Measurements from ENCODE around the gene ARMC3. TPM values are rescaled to one million over a fixed set of nuclear protein-coding genes. Genes with fewer than 3 reads are reported as not detected.

Gene ARMC3
- total RNA-seq, 2 experiments from 2014 or later, result not detected

DNA sequence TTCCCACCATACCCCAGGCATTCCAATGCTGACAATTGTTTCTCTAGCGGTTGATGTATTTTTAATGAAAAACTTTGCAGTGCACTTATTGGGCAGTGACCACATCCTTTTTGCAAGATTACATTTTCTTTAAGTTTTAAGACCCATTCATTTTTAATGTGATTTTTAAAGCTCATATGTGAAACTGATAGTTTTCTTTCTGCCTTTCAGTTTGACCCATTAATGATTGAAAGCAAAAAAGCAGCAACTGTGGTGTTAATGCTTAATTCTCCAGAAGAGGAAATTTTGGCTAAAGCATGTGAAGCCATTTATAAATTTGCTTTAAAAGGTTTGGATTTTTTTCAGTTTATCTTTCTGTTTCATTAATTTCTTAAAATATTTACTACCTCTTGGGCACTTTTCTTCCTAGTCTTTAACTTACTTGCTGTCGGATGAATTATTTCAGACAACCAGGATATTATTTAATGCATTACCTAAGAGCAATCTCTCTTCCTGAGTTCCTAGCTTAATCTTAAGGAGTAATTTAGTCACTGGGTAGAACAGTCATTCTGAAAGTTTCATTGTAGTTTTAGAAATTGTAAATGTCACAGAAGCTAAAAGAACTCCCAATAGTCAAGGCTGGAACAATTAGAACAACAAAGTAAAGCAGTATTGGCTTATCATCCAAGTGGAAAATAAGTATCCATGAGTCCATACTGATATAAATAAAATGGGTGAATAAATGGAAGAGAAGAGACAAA is 18.3 kb downstream of the ARMC3 start:
- no peaks in the 10 kb centered on the region for H3K9me3 ChIP-seq (ENCODE audit: low read length)
- no peaks in the 10 kb centered on the region for H3K79me2 ChIP-seq (ENCODE audit: insufficient read depth, low read depth, low read length)
- H4K20me1 ChIP-seq (ENCODE audit: insufficient read depth, low read length), result no peaks in the 10 kb centered on the region
- no peaks in the 10 kb centered on the region for H3K4me1 ChIP-seq (ENCODE audit: insufficient read depth, low read length, poor library complexity, severe bottlenecking)
- no peak overlapping the region for H3K4me3 ChIP-seq (ENCODE audit: low read depth, low read length, poor library complexity, severe bottlenecking)
- BruUV-seq (replicated peaks), result no TSS peak
- H3K36me3 ChIP-seq (ENCODE audit: insufficient read depth, low read length), result no peaks in the 10 kb centered on the region
- H3K9me2 ChIP-seq (ENCODE audit: insufficient read depth, low read length), result no peaks in the 10 kb centered on the region
- H2AFZ ChIP-seq (ENCODE audit: low read length), result no peak overlapping the region
- H3K27ac ChIP-seq (ENCODE audit: low read depth, low read length, poor library complexity, severe bottlenecking), result no peak overlapping the region
- no peak overlapping the region for H3K4me2 ChIP-seq (ENCODE audit: low read length)
- ChIA-PET CTCF (ENCODE audit: unreplicated experiment) (no interaction called here), POLR2A (no interaction called here)
- DNase-seq (ENCODE audit: low spot score), result no peak
- TF ChIP-seq, protein P1, sequence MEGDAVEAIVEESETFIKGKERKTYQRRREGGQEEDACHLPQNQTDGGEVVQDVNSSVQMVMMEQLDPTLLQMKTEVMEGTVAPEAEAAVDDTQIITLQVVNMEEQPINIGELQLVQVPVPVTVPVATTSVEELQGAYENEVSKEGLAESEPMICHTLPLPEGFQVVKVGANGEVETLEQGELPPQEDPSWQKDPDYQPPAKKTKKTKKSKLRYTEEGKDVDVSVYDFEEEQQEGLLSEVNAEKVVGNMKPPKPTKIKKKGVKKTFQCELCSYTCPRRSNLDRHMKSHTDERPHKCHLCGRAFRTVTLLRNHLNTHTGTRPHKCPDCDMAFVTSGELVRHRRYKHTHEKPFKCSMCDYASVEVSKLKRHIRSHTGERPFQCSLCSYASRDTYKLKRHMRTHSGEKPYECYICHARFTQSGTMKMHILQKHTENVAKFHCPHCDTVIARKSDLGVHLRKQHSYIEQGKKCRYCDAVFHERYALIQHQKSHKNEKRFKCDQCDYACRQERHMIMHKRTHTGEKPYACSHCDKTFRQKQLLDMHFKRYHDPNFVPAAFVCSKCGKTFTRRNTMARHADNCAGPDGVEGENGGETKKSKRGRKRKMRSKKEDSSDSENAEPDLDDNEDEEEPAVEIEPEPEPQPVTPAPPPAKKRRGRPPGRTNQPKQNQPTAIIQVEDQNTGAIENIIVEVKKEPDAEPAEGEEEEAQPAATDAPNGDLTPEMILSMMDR (conservative IDR thresholded peaks at IDR 0.05; ENCODE audit: low read length), result no peak
- no peak for TF ChIP-seq EZH2phosphoT487 (IDR thresholded peaks at IDR 0.05; ENCODE audit: borderline replicate concordance, low read depth, low read length)
- intact Hi-C loops (cut with micrococcal nuclease; ENCODE audit: unreplicated experiment), result no loop called here

DNA sequence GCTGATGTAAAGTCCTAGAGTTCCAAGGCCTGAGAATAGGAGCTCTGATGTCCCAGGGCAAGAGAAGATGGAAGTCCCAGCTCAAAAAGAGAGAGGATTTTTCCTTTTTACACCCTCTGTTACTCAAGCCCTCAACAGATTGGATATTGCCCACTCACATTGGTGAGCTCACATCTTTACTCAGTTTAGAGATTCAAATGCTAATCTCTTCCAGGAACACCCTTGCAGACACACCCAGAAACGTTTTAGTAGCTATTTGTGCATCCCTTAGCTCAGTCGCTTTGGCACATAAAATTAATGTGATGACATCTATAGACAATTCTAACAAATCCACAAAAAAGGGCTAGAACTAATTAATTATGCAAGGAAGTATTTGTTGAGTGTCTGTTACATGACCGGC is 27.1 kb downstream of the ARMC3 start:
- no peak for DNase-seq (ENCODE audit: low spot score)
- H2AFZ ChIP-seq (ENCODE audit: low read length), result no peak overlapping the region
- TF ChIP-seq EZH2phosphoT487 (IDR thresholded peaks at IDR 0.05; ENCODE audit: borderline replicate concordance, low read depth, low read length), result no peak
- TF ChIP-seq, protein P1 (conservative IDR thresholded peaks at IDR 0.05; ENCODE audit: low read length), result no peak
- H3K9me3 ChIP-seq (ENCODE audit: low read length), result no peaks in the 10 kb centered on the region
- H3K4me1 ChIP-seq (ENCODE audit: insufficient read depth, low read length, poor library complexity, severe bottlenecking), result no peaks in the 10 kb centered on the region
- intact Hi-C loops (cut with micrococcal nuclease; ENCODE audit: unreplicated experiment), result no loop called here
- H3K79me2 ChIP-seq (ENCODE audit: insufficient read depth, low read depth, low read length), result no peaks in the 10 kb centered on the region
- H3K36me3 ChIP-seq (ENCODE audit: insufficient read depth, low read length), result no peaks in the 10 kb centered on the region
- no peak overlapping the region for H3K4me2 ChIP-seq (ENCODE audit: low read length)
- H3K27ac ChIP-seq (ENCODE audit: low read depth, low read length, poor library complexity, severe bottlenecking), result no peak overlapping the region
- ChIA-PET CTCF (ENCODE audit: unreplicated experiment) (no interaction called here), POLR2A (no interaction called here)
- no peak overlapping the region for H3K4me3 ChIP-seq (ENCODE audit: low read depth, low read length, poor library complexity, severe bottlenecking)
- no TSS peak for BruUV-seq (replicated peaks)
- H4K20me1 ChIP-seq (ENCODE audit: insufficient read depth, low read length), result no peaks in the 10 kb centered on the region
- no peaks in the 10 kb centered on the region for H3K9me2 ChIP-seq (ENCODE audit: insufficient read depth, low read length)

DNA sequence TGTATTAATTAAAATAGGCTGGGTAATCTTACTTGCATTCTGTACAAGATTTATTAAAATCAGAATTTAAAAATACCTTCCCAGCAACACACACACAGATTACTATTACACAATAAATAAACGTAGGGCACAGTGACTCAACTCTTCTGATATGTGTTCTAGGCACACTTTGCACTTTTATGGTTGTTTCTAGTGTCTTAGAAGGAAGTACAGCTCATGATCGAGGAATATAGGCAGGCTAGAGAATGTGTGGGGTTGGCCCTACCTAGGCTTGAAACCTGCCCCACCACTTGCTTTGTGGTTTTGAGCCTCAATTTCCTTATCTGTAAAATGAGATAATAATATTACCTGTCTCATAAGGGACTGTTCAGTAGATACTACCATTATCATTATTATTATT is 30.5 kb downstream of the ARMC3 start:
- H3K4me3 ChIP-seq (ENCODE audit: low read depth, low read length, poor library complexity, severe bottlenecking), result no peak overlapping the region
- H3K4me1 ChIP-seq (ENCODE audit: insufficient read depth, low read length, poor library complexity, severe bottlenecking), result no peaks in the 10 kb centered on the region
- H4K20me1 ChIP-seq (ENCODE audit: insufficient read depth, low read length), result no peaks in the 10 kb centered on the region
- no peaks in the 10 kb centered on the region for H3K9me3 ChIP-seq (ENCODE audit: low read length)
- H3K9me2 ChIP-seq (ENCODE audit: insufficient read depth, low read length), result no peaks in the 10 kb centered on the region
- BruUV-seq (replicated peaks), result no TSS peak
- no peak for DNase-seq (ENCODE audit: low spot score)
- H2AFZ ChIP-seq (ENCODE audit: low read length), result no peak overlapping the region
- H3K79me2 ChIP-seq (ENCODE audit: insufficient read depth, low read depth, low read length), result no peaks in the 10 kb centered on the region
- ChIA-PET POLR2A (no interaction called here), CTCF (ENCODE audit: unreplicated experiment) (no interaction called here)
- H3K4me2 ChIP-seq (ENCODE audit: low read length), result no peak overlapping the region
- H3K27ac ChIP-seq (ENCODE audit: low read depth, low read length, poor library complexity, severe bottlenecking), result no peak overlapping the region
- intact Hi-C loops (cut with micrococcal nuclease; ENCODE audit: unreplicated experiment), result no loop called here
- H3K36me3 ChIP-seq (ENCODE audit: insufficient read depth, low read length), result no peaks in the 10 kb centered on the region
- TF ChIP-seq EZH2phosphoT487 (IDR thresholded peaks at IDR 0.05; ENCODE audit: borderline replicate concordance, low read depth, low read length), result no peak
- TF ChIP-seq, protein P1 (conservative IDR thresholded peaks at IDR 0.05; ENCODE audit: low read length), result no peak

Measured in OCI-LY7 (cell line).